GM19463 (cell line): ENCODE results near the gene FBXL13.
"Not testable (repeated sequence)": the region's sequence is repeated elsewhere in the genome, so short reads cannot be mapped to it uniquely, and the experiment has no call there.

Experiments
- ATAC-seq: cut with Tn5 transposase; IDR thresholded peaks from one replicate; pipeline ENCODE4 v1.9.1; 2021; ENCODE audit warnings: mild to moderate bottlenecking, moderate library complexity; ENCODE audit not compliant: unreplicated experiment

FBXL13 gene

DNA sequence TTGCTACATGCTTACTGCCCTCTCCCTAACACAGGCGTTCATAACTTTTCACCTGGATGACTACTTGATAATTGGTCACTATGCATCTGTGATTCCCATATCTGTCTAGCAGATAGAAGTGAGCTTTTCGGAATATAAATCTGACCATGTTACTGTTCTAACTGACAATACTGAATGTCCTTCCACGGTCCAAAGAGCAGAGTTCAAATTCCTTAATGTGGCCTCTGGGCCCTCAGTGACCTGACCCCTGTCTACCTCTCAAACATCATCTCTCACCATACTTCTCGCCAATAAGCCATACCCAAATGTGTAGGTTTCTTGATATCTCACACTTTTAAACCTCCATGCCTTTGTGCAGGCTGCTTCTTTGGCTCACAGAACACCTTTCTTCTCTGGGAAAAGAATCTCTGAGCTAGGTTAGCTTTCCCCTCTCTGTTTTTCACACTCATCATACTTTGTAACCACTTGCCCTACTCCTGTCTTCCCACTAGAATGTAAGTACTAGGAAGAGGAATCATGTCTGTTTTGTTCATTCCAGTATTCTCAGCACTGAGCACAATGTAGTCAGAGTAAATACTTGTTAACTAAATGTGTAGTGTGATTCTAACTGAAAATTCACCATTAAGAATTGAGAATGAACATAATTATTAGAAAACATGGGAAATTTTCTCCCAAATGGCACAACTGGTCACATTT is 201.0 kb downstream of the FBXL13 start:
- peak; percentile 27 for ATAC-seq

DNA sequence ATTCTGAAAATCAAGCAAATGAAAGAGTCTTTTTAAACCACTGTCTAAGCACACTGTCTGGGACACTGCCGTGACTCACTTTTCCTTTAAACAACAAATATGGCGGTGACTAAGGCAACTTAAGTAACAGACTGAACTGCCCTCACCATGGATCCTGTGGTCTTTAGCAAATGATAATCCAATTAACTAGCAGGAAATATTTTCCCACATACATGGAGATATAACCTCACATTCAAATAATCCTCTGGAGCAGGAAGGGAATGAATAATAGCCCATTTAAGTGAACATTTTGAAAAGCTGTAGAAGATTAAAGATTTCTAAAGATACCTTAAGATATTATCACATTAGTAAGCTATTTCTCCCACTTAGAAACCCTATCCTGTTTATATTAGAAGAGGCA is 202.1 kb downstream of the FBXL13 start:
- no peak for ATAC-seq

DNA sequence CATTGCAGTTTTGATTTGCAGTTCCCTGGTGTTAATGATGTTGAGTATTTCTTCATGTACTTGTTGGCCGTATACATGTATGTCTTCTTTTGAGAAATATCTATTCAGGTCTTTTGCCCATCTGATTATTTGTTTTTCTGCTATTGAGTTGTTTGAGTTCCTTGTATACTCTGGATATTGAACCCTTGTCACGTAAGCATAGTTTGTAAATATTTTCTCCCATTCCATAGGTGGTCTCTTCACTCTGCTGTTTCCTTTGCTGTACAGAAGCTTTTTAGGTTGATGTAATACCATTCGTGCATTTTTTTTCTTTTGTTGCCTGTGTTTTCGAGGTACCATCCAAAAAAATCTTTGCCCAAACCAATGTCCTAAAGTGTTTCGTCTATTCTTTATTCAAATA is 205.4 kb downstream of the FBXL13 start:
- no peak for ATAC-seq

- no peak for ATAC-seq
Observed at GRCh38 chr7:102866535-102867215, 207.9 kb downstream of the FBXL13 start.

GRCh38 chr7:102864958-102865357 is 209.6 kb downstream of the FBXL13 start:
- ATAC-seq = no peak

- ATAC-seq = no peak
Observed at GRCh38 chr7:102860351-102860811, 214.2 kb downstream of the FBXL13 start.

DNA sequence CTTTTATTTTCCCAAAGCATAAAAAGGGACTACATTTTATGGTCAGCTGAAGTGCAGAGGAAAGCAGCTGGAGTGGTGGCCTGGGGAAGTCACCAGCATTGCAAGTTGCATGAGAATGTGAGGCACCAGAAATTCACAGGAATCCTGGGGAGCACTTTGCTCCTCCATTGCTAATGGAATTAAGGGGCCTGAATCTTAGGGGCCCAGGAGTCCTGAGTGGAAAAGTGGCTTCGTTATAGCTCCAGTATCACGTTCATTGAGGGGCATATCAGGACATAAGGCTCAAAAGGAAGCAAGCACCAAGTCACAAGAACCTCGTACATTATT is 214.8 kb downstream of the FBXL13 start:
- no peak for ATAC-seq

GRCh38 chr7:102859084-102859798 is 215.4 kb downstream of the FBXL13 start:
- no peak for ATAC-seq

DNA sequence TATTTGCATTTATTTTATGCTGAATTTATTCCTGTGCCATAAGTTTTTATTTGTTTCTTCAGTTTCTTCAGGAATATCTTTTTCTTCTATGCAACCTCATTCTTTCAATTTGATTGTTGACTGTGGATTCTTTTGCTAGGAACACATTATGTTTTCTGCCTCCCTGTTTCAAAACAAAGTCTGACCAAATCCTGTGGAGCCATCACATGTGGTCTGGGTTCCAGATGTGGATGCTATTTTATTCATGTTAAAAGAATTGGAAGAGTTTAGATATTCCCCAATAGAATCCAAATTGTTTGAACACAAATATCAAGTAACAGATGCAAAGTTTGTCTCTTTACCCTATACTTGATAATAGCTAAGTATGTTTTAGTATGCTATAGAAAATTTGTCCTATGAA is 218.6 kb downstream of the FBXL13 start:
- no peak for ATAC-seq

DNA sequence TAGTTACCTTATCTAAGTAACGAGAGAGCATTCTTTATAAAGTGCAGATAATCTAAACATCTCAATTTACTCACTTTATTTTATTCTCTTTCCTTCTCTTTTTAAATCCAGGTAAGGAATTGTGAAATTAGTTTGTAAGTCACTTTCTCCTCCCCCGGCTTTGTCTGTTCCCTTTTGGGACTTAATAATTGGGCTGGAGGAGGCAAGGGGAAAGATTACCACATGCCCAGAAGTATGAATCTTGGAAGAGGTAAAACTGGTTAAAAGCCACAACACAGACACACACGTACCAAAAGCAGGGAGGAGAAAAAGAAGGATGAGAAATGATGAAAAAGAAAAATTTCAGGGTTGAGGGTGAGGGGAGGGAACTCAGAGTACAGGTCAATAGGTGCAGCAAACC is 225.1 kb downstream of the FBXL13 start:
- ATAC-seq = no peak

- no peak for ATAC-seq
Observed at GRCh38 chr7:102849079-102849478, 225.5 kb downstream of the FBXL13 start.

- no peak for ATAC-seq
Observed at GRCh38 chr7:102845346-102845745, 229.2 kb downstream of the FBXL13 start.

GRCh38 chr7:102843850-102844249 is 230.7 kb downstream of the FBXL13 start:
- ATAC-seq = peak; percentile 79

DNA sequence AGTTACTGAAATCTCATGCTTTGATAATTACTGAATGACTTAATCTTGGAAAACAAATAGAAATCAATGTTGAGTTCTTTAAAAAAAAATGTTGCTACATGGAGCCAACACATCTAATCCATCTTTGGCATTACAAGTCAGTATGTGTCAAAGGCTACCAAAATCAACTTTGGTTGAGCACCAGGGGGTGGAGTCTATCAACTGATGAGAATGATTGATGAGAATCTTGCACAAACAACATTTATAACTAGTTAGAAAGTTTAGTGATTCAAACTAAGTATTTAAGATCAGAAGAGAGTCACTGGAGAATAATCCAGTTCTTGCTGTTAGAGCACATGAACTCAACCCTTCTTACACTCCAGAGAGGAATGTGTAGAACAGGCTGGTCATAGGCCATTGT is 232.3 kb downstream of the FBXL13 start:
- no peak for ATAC-seq

DNA sequence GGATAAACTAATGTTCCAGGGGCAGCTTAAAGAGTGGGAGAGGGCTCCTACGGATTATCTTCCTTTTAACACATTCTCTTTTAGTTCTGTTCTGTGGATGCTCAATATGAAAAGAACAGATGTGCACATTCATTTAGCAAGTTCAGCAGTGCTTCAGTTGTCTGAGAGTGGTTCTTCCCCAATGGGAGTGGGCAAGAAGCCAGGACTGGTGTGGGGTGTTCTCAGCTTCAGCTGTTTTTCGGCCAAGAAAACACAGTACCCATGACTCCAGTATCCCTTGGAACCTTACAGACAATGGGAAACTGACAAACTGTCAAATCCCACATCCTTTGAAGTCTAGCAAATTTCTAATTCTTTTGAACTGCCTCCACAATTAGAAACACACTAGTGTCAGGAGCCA is 233.3 kb downstream of the FBXL13 start:
- no peak for ATAC-seq

GRCh38 chr7:102840404-102840803 is 234.2 kb downstream of the FBXL13 start:
- ATAC-seq = no peak

- ATAC-seq = not testable (repeated sequence)
Observed at GRCh38 chr7:102838572-102839101, 236.0 kb downstream of the FBXL13 start.

DNA sequence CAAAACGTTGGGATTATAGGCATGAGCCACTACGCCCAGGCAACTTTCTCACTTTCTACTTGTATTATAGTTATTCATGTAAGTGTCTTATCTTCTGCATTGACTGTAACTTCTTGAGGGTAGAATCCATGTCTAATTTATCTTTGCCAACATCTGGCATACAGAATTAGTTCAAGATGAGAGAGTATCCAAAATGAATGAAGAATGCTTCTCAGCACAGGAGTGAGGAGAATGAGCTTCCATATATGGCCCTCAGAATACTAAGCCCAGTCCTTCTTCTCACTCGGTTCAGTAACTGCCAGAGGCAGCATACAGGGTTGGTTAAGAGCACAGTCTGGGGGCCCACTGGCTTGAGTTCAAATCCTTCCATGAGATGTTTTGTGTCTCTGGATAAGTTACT is 236.8 kb downstream of the FBXL13 start:
- ATAC-seq = no peak

GRCh38 chr7:102836977-102837376 is 237.6 kb downstream of the FBXL13 start:
- ATAC-seq = no peak

- no peak for ATAC-seq
Observed at GRCh38 chr7:102836191-102836919, 238.2 kb downstream of the FBXL13 start.

- peak; percentile 99 for ATAC-seq
Observed at GRCh38 chr7:102834999-102835398, 239.6 kb downstream of the FBXL13 start.
